Stimulated activated CD4-positive, alpha-beta T cell treated with anti-CD3 and anti-CD28 coated beads, Interleukin-1b, Interleukin-23, amount 100 ng/mL, for 4 hours (primary cell): Measurements from ENCODE around the gene OR11A1.

Experiments
- DNase-seq, 2 donors: peaks; one replicate each; pipeline ENCODE4 v3.0.0-alpha.2; 2020; ENCODE audit warnings: low read depth in 2 of 2

The OR11A1 gene

GRCh38 chr6:29388533-29388932, 68.3 kb downstream of the OR11A1 start:
- DNase-seq: no peak

- no peak for DNase-seq
These were observed 80.9 kb downstream of the OR11A1 start for GRCh38 chr6:29376003-29376402.
